ENCODE measurements around the gene PITX3.

The PITX3 gene

DNA sequence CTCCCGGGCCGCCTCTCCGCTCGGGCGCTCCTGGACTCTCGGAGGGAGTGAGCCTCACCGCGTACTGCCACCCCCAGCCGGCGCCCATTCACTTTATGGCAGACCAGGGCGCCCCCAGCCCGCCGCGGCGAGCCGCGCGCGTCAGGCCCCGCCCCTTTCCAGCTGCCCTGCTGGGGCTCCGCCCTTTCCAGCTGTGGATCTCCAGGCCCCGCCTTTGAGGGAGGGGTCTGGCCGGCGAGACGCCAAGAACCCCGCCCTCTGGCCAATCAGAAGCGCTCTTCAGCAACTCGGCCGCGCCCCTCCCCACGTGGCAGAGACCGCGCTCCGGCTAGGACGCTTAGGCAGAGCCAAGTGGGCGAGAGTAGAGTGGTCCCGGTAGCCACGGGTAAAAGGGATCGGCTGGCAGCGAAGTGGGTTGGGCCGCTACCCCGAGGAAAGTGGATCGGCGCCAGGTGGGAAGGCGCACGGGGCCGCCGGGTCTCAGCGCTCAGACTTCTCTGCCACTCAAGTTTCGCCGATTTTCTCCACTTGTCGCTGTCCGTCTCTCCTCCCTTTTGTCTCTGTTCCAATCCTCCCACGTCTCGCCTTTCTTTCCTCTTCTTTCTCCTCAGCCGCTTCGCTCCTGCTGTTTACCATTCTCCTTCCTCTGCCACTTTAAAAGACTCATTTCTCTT lies at the start of gene PITX3:
Gene PITX3, minus strand, starts transcription at position 69 of the 674 bp plus-strand sequence. CDS start 9,432 bp downstream, outside the sequence.
- DNase-seq, result peak; percentile 98

DNA sequence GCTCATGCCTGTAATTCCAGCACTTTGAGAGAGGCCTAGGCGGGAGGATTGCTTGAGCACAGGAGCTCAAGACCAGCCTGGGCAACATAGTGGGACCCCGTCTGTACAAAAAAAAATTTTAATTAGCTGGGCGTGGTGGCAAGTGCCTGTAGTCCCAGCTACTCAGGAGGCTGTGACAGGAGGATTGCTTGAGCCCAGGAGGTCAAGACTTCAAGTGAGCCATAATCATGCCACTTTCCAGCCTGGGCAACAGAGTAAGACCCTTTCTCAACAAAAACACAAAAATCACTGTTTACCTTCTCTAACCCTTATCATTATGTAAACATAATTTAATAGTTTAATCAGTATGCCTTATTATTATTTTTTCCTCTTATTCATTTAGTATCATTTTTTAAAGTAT lies 48.5 kb upstream of the PITX3 start:
- no peak for DNase-seq

DNA sequence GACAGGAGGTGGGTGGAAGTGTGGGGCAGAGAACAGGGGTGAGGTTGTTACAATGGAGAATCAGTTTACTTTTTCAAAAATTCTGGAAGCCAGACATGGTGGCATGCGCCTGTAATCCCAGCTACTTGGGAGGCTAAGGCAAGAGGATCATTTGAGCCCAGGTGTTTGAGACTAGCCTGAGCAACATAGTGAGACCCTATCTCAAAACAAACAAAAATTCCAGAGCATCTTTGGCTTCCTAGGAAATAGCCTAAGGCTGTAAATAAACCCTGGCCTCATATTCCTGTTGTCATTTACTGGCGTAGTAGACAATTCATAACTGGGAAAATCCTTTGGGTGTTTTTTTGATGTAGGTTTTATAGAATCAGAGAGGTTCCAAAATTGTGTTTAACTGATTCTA lies 48.0 kb upstream of the PITX3 start:
- DNase-seq, result no peak

DNA sequence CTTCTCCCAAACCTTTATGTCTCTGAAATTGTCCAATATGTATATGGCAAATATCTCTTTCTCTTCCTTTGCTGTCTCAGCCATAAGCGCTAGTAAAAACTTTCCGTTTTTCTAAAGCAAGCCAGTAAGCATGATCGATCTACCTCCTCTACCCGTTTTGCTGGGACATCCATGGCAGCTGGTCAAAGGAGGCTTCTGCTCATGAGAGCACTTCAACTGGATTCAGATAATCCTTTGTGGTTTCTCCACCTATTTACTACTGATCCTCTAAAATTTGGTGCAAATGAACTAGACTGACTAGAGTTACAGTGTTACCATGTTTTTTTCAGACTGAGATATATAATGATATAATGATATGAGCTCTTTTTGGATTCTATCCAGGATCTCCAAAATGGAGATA lies 46.7 kb upstream of the PITX3 start:
- DNase-seq, result no peak

DNA sequence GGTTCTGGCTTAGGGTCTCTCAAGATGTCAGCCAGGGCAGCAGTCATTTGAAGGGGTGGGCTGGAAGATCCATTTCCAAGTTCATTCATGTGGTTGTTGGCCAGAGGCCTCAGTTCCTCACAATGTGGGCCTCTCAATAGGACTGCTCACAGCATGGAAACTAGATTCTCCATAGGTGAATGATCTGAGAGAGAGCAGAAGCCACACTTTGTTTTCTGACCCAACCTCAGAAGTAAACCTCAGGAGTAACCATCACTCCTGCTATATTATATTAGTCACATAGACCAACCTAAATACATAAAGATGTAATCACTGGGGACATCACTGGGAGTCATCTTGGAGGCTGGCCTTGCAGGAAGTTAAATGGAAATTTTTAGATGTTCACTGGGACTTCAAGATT lies 46.2 kb upstream of the PITX3 start:
- no peak for DNase-seq

DNA sequence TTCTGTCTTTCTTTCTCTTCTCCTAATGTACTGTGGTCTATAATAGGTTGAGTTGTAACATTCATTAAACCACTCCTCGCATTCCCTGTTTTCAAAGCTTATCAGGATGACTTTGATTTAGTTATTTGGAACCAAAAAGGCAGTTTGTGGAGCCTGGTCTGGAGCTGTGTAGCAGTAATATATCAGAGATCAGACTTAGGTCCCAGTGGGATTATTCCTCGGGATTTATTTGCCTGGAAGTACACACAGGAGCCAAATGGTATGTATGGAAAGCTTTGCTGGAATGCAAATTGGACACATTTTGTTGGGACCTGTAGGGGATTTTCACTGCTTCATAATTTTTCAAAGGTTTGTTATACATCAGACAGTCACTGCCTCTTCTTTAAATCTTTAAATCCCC lies 44.9 kb upstream of the PITX3 start:
- no peak for DNase-seq

DNA sequence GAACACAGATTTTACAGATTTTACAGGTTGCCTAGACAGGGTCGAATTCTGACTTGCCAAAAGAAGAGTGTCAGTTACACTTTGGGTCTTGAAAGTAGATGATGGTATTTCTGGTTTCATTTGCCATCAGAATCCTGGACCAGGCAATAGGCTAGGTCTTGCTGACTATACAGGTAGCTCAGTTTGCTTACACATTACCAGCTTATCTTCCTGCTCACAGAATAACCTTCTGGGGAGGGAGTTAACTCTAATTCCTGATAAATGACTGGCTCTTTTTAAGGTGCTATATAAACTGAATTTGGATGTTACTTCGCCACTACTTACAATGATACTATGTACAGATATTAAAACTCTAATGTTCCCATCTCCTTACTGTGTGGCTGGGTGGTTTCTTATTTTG lies 43.8 kb upstream of the PITX3 start:
- no peak for DNase-seq

DNA sequence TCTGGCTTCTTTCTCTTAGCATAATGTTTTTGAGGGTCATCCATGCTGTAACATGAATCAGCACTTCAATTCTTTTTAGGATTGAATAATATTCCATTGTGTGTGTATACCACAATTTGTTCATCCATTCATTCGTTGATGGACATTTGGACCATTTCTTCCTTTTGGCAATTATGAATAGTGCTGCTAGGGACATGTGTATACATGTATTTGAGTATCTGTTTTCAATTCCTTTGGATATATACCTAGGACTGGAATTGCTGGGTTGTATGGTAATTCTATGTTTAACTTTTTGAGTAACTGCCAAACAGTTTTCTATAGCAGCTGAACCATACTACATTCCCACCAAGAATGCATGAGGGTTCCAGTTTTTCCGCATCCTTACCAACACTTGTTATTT lies 43.2 kb upstream of the PITX3 start:
- DNase-seq, result no peak

DNA sequence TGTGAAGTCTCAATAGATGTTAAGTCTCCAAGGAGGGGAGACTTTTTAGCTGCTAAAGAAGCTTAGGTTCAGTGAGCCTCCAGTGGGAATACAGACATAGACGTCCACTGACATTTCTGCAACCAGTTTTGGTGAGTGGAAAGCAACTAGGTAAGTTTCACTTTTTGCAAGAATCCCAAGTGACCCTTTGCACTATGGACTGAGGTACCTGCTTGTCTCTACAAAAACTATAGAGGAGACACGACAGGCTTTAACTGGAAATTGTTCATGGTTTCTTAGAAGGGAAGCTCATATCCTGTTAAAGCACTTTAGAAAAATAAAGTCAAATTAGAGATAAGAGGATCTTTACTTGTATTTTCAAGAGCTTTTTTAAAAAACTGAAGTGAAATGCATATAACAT lies 42.6 kb upstream of the PITX3 start:
- no peak for DNase-seq

DNA sequence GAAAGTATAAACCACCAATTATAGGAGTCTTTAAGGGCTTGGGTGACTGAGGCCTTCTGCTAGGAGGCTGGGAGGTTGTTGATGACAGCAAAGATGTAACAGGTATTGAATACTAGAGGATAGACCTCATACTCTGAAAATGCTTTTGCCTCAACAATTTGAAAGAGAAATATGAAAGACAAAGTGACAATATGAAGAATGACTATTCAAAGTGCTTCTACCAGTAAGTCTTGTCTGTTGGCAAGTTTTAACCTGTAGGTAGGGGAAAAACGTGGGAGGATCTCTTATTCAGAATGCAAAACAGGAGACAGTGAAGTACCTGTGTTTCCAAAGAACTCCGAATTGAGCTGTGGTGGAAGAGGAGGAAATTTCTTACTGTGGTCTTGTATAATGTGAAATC lies 42.2 kb upstream of the PITX3 start:
- DNase-seq, result no peak

DNA sequence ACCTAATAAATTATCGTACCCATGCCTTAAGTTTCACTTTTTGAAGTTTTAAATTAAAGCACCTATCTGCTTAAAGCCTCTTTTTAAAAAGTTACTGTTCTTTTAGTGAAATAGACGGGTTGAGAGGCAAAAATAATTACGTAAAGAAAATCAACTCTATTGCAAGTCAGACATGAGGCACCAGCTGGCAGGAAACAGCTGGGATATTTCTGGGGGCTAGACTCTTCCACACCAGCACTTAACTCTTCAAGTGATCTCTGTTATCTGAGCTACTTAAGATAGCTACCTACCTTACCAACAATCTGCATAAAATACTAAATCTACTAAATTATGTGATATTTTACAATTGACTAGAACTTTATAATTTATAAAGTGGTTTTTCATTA lies 39.8 kb upstream of the PITX3 start:
- peak; percentile 43 for DNase-seq

DNA sequence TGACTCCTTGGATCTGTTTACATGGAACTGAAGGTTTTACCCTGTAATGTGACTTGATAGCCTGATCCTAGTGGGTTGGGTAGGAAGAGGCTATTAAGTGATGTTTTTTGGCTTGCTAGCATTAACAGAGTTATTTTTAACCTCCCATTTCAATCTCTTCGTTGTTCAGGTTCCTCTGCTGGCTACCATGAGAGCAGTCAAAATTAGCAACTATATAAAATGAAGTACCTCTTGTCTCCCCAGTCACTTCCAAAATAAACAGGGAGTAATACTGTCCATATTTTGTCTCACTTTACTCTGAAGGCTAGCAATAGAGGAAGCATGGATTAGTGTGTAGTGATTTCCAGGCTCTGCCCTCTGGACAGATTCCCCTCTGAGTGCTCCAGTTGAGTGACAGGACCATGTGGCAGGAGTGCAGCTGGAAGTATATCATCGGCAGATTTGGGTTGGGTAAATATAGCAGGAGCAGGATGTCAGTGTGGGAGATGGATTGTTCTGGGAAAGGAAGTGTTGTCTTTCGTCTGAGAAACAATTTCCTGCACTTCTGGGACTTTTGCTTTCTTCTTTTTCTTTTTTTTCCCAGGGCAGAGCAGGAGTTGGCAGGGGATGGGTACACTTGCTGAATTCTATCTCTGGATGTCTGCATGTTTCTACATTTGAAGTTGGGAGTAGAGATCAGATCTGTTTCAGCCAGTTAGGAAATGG lies 39.2 kb upstream of the PITX3 start:
- DNase-seq, result peak; percentile 85

DNA sequence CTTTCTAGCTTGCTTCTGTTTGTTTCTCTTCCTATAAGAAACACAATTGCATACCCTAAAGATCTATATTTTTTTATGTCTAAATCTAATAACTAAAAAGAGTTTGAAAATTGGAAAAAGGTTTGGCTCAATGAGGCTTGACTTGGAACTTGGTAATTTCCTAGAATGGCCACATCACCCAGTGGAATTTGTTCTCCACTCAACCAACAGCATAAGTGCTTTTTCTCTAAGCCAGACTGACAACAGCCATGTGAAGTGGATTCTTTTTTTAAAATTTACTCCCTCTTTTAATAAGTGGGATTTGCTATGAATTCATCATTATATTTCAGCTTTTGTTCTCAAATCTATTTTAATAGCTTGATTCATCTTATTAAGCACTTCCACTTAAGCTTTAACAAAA lies 37.8 kb upstream of the PITX3 start:
- no peak for DNase-seq

DNA sequence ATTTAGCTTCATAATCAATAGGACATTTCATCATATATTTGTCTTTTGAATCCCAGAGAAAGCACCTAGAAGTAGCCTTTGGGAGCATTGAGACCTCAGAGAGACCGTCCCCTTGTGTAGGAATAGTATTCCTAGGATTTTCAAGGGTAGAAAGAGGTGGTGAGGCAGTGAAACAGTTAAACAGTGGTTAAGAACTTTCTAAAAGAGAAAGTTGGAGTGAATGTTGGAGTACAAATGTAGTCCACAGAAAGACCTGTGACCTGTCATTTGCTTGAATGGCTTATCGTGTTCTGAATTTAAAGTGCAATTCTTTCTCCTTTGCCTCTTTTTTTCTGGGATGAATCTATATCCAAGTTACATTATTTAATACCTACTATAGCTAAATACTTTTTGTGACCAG lies 34.0 kb upstream of the PITX3 start:
- DNase-seq, result no peak

DNA sequence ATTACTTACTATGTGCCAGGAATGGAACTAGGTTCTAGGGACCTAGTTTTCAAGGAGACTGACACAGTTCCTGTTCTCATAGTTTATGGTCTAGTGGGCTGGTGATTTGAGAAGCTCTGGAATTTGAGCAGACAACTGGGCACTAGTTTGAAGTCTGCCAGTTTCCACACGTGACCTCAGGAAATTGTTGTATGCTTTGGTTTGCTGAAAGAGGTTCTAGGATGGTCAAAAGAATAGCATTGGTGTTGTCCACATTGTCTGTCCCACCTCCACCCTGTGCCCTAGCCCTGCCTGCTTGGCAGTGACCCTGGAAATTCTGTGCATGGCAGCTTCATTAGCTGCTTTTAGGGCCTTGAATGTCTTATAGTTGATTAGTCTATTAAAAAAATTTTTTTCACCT lies 32.8 kb upstream of the PITX3 start:
- peak; percentile 25 for DNase-seq

DNA sequence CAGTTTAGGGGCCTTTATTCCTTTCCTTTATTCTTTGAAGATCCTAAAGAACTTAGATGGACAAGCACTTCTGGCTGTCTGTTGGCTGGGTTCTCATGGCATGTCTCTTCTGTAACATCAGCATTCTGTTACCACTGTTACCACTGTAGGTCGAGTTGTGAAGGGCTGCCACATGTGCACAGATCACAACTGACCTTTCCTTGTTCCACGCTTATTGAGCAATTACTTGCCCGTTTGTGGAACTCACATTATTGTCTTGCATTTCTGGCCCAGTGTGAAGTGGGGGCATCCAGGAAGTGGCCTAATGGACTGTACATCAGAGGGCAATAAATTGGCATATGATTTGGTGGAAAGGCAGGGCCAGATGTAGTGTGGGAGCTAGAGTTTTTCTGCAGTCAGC lies 27.7 kb upstream of the PITX3 start:
- DNase-seq, result peak; percentile 45

DNA sequence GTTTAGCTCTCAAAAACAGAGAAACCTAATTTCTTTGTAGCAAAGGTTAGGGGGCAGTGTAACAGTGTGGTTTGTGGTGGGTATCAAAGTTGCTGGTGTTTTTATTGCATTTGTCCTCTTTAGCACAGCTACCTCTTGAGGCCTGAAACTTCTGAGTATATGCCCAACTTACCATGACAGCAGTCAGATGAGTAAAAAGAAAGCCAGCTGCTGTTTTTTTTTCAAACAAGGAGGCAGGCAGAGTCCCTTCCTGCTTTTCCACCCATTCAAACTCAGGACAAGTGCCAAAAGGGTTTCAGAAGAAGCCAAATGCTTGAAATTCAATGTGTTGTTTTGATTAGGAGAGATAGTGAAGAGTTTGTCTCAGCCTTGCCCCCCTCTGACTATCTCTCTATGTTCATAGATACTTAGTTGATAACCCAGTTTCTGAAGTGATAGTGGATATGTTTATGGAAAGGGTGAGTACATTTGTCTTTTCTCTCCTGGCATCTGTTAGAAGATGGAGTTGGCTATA lies 27.1 kb upstream of the PITX3 start:
- no peak for DNase-seq

DNA sequence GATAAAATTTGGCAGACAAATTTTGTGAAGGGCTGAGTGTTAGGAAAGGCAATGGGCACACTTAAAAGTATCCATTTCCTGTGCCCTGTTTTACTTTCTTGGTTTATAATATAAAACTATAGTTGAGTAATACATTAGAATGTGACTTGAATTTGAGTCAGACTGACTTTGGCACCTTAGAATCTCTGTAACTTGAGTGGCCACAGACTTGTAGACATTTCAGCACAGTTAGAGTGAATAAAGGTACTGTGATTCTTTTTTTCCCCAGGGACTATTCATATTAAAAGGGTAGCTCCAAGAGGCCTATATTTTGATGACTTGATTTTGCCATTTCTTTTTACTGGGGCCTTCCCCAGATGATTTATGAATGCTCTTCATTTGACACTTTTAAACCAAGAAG lies 26.4 kb upstream of the PITX3 start:
- DNase-seq, result no peak

DNA sequence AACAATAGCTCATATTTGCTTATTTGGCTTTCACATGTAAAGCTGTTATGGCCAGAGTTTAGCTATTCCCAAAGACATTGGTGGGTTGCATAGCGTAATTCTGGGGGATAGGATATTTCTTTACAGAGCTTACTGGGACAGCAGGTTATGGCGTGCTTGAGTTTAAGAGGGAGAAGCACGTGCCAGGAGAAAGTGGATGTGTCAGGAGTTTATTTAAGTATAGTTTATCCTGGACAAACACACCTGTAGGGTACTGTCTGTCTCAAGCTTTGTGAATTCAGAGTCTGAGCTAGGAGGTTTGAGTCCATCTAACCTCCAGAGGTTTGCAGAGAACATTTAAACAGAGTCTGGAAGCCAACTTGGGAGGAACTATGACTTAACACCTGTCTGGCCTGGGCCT lies 25.4 kb upstream of the PITX3 start:
- DNase-seq, result no peak

DNA sequence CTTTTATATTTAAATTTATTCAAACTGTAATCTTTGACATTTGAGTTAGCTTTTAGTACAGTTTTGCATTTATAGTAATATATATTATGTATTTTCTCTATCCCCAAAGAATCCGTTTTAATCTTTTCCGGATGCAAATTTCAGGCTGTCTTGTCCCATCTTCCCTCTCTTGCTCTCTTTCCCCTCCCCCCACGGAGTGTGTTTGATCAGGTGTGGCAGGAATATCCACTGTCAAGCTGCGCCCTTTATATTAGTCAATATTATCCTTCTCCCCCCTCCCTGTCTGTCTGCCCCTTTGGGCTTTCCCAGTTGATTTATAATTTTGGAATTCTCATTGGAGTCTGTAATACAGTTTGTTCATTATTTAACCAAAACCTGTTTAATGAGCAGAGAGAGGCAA lies 23.1 kb upstream of the PITX3 start:
- no peak for DNase-seq

DNA sequence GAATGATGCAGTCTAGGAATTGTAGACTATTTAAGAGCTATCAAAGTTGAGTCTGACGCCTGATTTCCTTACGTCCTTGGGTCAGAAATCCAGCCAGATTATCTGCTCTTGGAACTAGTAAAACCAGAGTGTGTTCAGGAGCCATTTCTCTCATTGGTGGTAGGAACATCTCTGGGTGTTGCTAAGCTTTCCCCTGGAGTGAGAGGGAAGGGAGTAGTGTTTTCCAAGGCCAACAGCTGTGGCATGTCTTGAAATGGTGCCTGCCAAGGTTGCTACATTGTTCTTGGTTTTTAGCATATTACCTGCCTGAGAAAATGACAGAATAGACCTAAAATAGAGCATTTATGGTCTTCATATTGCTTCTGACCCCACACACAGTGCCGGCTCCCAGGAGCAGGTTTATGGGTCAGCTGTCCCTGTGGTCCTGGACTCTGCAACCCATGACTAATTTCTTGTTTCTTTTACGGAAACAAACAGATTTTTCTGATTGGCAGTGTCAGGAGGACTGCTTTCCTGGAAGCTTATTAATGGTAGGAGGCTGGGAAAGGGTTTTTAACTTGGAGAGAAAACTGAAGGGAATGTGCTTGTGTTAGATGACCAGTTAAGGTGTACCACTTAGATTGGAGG lies 21.5 kb upstream of the PITX3 start:
- no peak for DNase-seq

DNA sequence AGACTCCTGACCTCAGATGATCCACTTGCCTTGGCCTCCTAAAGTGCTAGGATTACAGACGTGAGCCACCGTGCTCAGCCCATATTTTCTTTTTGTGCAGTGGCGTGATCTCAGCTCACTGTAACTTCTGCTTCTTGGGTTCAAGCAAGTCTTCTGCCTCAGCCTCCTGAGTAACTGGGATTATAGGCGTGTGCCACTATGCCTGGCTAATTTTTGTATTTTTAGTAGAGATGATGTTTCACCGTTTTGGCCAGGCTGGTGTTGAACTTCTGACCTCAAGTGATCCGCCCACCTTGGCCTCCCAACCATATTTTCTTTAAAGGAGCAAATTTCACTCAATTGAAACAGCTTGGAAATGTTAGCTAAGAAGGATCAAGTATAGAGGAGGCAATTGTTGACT lies 20.5 kb upstream of the PITX3 start:
- DNase-seq, result no peak

DNA sequence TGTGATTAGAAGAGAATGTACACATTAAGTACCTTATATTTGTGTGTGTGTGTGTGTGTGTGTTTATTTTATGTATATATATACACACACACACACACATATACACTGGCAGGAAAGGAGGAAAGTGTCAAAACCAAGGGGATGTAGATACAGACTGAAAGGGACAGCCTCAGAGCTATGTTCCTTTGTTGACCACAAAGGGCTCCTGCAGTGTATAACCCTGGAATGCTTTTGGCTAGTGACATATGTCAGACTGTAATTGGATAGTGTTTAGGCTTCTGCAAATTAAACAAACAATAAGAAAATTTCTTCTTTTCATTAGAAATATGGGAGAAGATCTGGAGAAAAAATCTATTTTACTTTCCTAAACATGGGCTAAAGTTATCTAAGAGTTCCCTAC lies 19.9 kb upstream of the PITX3 start:
- DNase-seq, result no peak

DNA sequence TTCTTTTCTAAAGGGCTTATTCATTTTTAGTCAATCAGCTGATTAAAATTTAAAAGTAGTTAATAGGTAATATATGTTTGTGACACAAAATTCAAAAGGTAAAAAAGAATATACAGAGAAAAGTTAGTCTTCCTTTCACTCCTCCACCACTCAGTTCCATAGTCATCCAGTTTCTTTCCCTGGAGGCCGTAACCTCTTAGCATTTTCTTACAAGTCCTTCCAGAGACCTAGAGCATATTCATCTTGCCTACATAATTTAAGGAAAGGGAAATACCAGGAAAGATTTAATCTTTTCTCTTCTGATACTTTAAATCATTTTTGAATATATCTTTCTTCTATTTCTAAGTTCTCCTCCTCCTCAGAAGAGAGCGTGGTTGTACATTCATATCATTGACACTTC lies 14.1 kb upstream of the PITX3 start:
- no peak for DNase-seq
